Measurements from ENCODE around the gene HOXB9. TPM values are rescaled to one million over a fixed set of nuclear protein-coding genes. Genes with fewer than 3 reads are reported as not detected.

The HOXB9 gene
- total RNA-seq, 1 experiment from 2014 or later, result not detected

GRCh38 chr17:48640858-48641180, 14.7 kb upstream of the HOXB9 start:
- Histone ChIP-seq H3K4me2 (ENCODE audit: insufficient read depth, insufficient read length, low read length) (no peak overlapping the region), H3K4me1 (ENCODE audit: insufficient read depth, low read length) (no peaks in the 10 kb centered on the region), H3K4ac (ENCODE audit: low read depth, low read length) (no peak overlapping the region), H3T11ph (ENCODE audit: low read length) (no peak overlapping the region), H3K27ac (ENCODE audit: insufficient read length, low read depth, low read length) (no peak overlapping the region), H4K5ac (ENCODE audit: insufficient read length, low read depth, low read length) (no peak overlapping the region), H3K23ac (ENCODE audit: insufficient read length, low read depth, low read length) (no peak overlapping the region), H3K79me2 (ENCODE audit: insufficient read depth, low read length) (no peaks in the 10 kb centered on the region), H2BK15ac (ENCODE audit: low read depth, low read length) (no peak overlapping the region), H4K20me1 (ENCODE audit: control insufficient read depth, insufficient read depth, insufficient read length) (no peaks in the 10 kb centered on the region), H4K8ac (replicated peaks; ENCODE audit: insufficient read length, low read depth, low read length) (no peak overlapping the region), H3K9ac (ENCODE audit: extremely low read depth, insufficient read length, low read length) (no peak overlapping the region), H3K56ac (ENCODE audit: insufficient read length, low read depth, low read length) (no peak overlapping the region), H4K91ac (ENCODE audit: insufficient read length, low read depth, low read length) (no peak overlapping the region), H3K79me1 (ENCODE audit: insufficient read depth, low read depth, low read length, poor library complexity, severe bottlenecking) (no peaks in the 10 kb centered on the region), H2AK5ac (ENCODE audit: insufficient read length, low read length) (no peak overlapping the region), H2BK20ac (ENCODE audit: low read depth, low read length, poor library complexity, severe bottlenecking) (no peak overlapping the region), H3K23me2 (ENCODE audit: insufficient read length, low read depth, low read length, poor library complexity, severe bottlenecking) (no peaks in the 10 kb centered on the region), H3K9me3 (ENCODE audit: control insufficient read depth, low read depth, low read length) (no peaks in the 10 kb centered on the region), H3K18ac (ENCODE audit: insufficient read length, low read depth, low read length) (no peak overlapping the region), H2BK5ac (ENCODE audit: insufficient read length, low read length) (no peak overlapping the region), H3K14ac (ENCODE audit: insufficient read depth, low read length) (no peak overlapping the region), H2BK120ac (ENCODE audit: low read depth, low read length, poor library complexity, severe bottlenecking) (no peak overlapping the region), H2BK12ac (ENCODE audit: insufficient read length, low read depth, low read length) (no peak overlapping the region), H3K27me3 (ENCODE audit: insufficient read depth, low read length) (peaks cover 98% of the 10 kb centered on the region), H2AFZ (ENCODE audit: low read length) (no peak overlapping the region)
- no peak for TF ChIP-seq CTCF (conservative IDR thresholded peaks at IDR 0.05)
- peaks cover 100% of the 10 kb centered on the region for H3K27me3 Mint-ChIP-seq (ENCODE audit: low read depth)
- no peak for DNase-seq
- WGBS (ENCODE audit: extremely low coverage, insufficient read length, low lambda C conversion rate), result no CpG with 5 or more reads among the region's 1 CpG
- H3K27ac Mint-ChIP-seq, result no peak overlapping the region
- H3K36me3 Mint-ChIP-seq (ENCODE audit: insufficient read depth in 1 of 3, low read depth in 3 of 3), result no peaks in the 10 kb centered on the region; a peak in 1 of 7 replicates
- H3K4me1 Mint-ChIP-seq, result peaks cover 11 to 19% of the 10 kb centered on the region in 2 experiments
- no peak overlapping the region for H3K4me3 Mint-ChIP-seq
- H3K9me3 Mint-ChIP-seq, result peaks cover 0 to 9% of the 10 kb centered on the region in 2 experiments; a peak in 3 of 5 replicates

Data from H9 (cell line).